Mesothelial cell of epicardium (in vitro differentiated cells): ENCODE data around the gene EEFSEC. TPM values are rescaled to one million over a fixed set of nuclear protein-coding genes. Genes with fewer than 3 reads are reported as not detected.

Experiments used
- DNase-seq, 2 experiments: peaks; one replicate each; pipeline ENCODE4 v3.0.0; 2021; ENCODE audit warnings: low spot score in 2 of 2; ENCODE audit not compliant: unreplicated experiment in 2 of 2
- H3K27ac Mint-ChIP-seq: 2 replicates; pipeline ENCODE4 v1.8.0; 2021; ENCODE audit warnings: mixed read lengths
- H3K27me3 Mint-ChIP-seq: 2 replicates; pipeline ENCODE4 v1.8.0; 2021; ENCODE audit warnings: low read depth, mixed read lengths
- H3K36me3 Mint-ChIP-seq: 2 replicates; pipeline ENCODE4 v1.8.0; 2021; ENCODE audit warnings: mixed read lengths
- H3K4me1 Mint-ChIP-seq: 2 replicates; pipeline ENCODE4 v1.8.0; 2021; ENCODE audit warnings: mixed read lengths
- H3K4me3 Mint-ChIP-seq: 2 replicates; pipeline ENCODE4 v1.8.0; 2021; ENCODE audit warnings: mild to moderate bottlenecking, moderate library complexity, mixed read lengths
- H3K9me3 Mint-ChIP-seq: 2 replicates; pipeline ENCODE4 v1.8.0; 2021; ENCODE audit warnings: mixed read lengths
- total RNA-seq: library from RNA; stranded (reverse); gene quantifications from 3 replicates; pipeline ENCODE4 v1.2.1, GENCODE V29; 2021
- TF ChIP-seq, protein P1 (sequence below): fragments of 200-600 bp; sonication (generic); IDR thresholded peaks from one replicate; pipeline ENCODE4 v1.5.0; 2021; ENCODE audit warnings: antibody characterized with exemption; ENCODE audit not compliant: unreplicated experiment

The EEFSEC gene
- total RNA-seq: 17.2 to 19.4 TPM (median 18.6 TPM) in 3 replicates

- Mint-ChIP-seq H3K4me1 (peaks cover 9% of the 10 kb centered on the region), H3K4me3 (peak within 1 kb of the TSS; percentile 85), H3K27me3 (peaks cover 5% of the 10 kb centered on the region), H3K36me3 (peaks cover 29% of the 10 kb centered on the region), H3K27ac (peak within 1 kb of the TSS; percentile 87), H3K9me3 (peaks cover 24% of the 10 kb centered on the region)
- TF ChIP-seq, protein P1, sequence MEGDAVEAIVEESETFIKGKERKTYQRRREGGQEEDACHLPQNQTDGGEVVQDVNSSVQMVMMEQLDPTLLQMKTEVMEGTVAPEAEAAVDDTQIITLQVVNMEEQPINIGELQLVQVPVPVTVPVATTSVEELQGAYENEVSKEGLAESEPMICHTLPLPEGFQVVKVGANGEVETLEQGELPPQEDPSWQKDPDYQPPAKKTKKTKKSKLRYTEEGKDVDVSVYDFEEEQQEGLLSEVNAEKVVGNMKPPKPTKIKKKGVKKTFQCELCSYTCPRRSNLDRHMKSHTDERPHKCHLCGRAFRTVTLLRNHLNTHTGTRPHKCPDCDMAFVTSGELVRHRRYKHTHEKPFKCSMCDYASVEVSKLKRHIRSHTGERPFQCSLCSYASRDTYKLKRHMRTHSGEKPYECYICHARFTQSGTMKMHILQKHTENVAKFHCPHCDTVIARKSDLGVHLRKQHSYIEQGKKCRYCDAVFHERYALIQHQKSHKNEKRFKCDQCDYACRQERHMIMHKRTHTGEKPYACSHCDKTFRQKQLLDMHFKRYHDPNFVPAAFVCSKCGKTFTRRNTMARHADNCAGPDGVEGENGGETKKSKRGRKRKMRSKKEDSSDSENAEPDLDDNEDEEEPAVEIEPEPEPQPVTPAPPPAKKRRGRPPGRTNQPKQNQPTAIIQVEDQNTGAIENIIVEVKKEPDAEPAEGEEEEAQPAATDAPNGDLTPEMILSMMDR: no peak
- DNase-seq: peak; percentile 46 to 69
Observed at GRCh38 chr3:128153156-128154041, at the start of gene EEFSEC. EEFSEC (plus strand) TSS chr3:128153481; CDS start chr3:128153508, 27 bp downstream.

- no peak for DNase-seq
- Mint-ChIP-seq H3K36me3 (peaks cover 38% of the 10 kb centered on the region), H3K4me3 (no peak overlapping the region), H3K4me1 (peaks cover 28% of the 10 kb centered on the region), H3K27ac (peak overlapping the region; percentile 36), H3K9me3 (no peaks in the 10 kb centered on the region), H3K27me3 (no peaks in the 10 kb centered on the region)
- TF ChIP-seq, protein P1: no peak
Observed at GRCh38 chr3:128107834-128108233, 45.4 kb upstream of the EEFSEC start.

GRCh38 chr3:128111147-128111546, 42.1 kb upstream of the EEFSEC start:
- Mint-ChIP-seq H3K27ac (no peak overlapping the region), H3K27me3 (no peaks in the 10 kb centered on the region), H3K4me1 (peaks cover 25% of the 10 kb centered on the region), H3K36me3 (peaks cover 29% of the 10 kb centered on the region), H3K9me3 (no peaks in the 10 kb centered on the region), H3K4me3 (no peak overlapping the region)
- TF ChIP-seq, protein P1: no peak
- DNase-seq: no peak

DNA sequence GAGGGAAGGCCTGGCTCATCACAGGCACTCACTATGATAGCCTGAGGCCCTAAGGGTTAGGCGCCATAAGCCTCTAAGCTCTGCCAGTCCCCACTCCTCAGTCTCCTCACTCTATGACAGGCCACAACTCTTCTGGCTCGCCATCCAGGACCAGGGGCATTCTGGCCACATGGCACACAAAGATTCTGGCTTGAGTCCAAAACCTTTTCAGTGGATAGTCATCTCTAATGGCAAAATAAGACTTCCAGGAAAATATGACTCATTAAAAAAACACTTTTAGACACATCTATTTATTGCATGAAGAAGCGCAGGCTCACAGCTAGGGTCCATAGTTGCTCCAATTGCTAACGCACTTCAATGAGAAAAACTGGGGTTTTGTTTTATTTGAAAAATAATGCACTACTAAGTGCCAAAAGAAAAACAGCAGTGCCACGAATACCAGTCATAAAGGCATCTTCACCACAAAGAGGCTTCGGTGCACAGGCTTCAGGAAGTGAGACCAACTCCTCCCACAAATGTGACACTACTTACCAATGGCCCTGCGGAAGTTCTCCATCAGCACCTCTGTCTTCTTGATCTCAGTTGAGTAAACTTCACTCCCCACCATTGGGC, 40.8 kb upstream of the EEFSEC start:
- Mint-ChIP-seq H3K4me1 (peaks cover 22% of the 10 kb centered on the region), H3K36me3 (peaks cover 24% of the 10 kb centered on the region), H3K4me3 (no peak overlapping the region), H3K27me3 (no peaks in the 10 kb centered on the region), H3K27ac (peak overlapping the region; percentile 81), H3K9me3 (no peaks in the 10 kb centered on the region)
- no peak for DNase-seq
- TF ChIP-seq, protein P1: no peak

DNA sequence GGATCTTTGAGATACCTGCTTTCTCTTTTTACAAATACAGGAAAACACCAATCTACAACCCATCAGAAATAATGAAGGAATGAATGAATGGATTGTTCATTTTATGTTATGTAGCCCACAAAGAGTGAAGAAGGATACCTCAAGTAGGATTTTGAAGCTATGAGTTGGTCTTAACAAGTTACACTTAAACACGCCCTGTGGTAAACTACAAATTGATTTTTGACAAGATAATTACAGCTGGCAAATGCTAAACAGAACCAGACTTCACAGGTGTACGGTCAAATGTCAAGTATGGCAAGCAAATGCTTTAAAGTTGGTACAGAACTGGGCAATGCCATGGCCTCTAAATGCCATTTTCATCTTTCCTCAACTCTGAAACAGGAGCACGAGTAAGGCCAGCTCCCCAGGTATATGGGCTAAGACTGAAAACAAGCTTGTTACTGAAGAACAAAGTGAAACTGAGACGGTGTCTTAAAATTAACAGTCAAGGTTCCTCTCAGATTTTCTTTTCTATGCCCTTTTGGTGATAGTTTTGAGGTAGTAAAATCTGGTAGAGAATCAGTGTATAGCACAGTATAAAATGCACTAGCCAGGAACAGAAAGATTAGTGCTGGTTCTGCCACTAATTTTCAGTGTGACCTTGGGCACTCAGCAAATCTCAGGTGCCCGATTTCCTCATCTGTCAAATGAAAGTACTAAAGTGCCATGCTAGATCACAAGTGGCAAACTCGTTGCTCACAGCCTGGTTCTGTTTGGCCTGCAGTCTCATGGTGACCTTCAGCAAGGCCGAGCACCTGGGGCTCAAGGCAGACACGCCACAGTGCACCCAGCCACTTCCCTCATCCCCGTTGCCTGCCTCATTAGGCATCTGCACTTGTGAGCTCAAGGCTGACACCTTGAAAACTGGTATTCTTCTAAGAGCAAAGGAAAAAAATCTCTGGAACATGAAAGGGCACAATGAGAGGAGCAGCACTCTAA, 39.2 kb upstream of the EEFSEC start:
- peaks cover 11% of the 10 kb centered on the region for H3K4me1 Mint-ChIP-seq
- no peaks in the 10 kb centered on the region for H3K9me3 Mint-ChIP-seq

More for the DNA sequence above, 39.2 kb upstream of the EEFSEC start:
- no peaks in the 10 kb centered on the region for H3K27me3 Mint-ChIP-seq
- no peak overlapping the region for H3K27ac Mint-ChIP-seq
- H3K4me3 Mint-ChIP-seq: no peak overlapping the region
- TF ChIP-seq, protein P1: no peak
- DNase-seq: no peak
- H3K36me3 Mint-ChIP-seq: peaks cover 27% of the 10 kb centered on the region
